ENCODE data around the gene BANF2.

Gene BANF2

DNA sequence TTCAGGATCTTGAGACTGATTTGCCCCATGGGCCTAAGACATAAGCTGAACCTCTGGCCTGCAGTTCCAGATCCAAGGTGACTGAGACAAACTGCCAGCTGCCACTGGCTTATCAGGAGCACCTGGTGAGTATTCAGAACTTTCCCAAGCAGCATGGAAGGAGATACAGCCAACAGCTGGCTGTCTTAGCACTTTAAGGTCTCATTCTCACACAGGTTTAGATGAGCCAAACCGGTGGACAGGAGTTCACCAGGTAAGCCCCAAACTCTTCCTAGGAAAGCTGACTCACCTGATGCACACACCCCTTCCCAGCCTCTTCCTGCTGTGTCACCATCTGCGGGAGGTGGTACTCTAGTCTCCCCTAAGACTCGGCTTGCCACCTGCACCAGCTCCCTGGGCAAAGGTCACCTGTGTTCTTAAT lies at the start of gene BANF2:
Gene BANF2 (plus strand): TSS at position 36 of the 421 bp plus-strand sequence. CDS start 25,060 bp downstream, outside the sequence.
- TF ChIP-seq, protein P1, sequence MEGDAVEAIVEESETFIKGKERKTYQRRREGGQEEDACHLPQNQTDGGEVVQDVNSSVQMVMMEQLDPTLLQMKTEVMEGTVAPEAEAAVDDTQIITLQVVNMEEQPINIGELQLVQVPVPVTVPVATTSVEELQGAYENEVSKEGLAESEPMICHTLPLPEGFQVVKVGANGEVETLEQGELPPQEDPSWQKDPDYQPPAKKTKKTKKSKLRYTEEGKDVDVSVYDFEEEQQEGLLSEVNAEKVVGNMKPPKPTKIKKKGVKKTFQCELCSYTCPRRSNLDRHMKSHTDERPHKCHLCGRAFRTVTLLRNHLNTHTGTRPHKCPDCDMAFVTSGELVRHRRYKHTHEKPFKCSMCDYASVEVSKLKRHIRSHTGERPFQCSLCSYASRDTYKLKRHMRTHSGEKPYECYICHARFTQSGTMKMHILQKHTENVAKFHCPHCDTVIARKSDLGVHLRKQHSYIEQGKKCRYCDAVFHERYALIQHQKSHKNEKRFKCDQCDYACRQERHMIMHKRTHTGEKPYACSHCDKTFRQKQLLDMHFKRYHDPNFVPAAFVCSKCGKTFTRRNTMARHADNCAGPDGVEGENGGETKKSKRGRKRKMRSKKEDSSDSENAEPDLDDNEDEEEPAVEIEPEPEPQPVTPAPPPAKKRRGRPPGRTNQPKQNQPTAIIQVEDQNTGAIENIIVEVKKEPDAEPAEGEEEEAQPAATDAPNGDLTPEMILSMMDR (IDR thresholded peaks at IDR 0.05): no peak

DNA sequence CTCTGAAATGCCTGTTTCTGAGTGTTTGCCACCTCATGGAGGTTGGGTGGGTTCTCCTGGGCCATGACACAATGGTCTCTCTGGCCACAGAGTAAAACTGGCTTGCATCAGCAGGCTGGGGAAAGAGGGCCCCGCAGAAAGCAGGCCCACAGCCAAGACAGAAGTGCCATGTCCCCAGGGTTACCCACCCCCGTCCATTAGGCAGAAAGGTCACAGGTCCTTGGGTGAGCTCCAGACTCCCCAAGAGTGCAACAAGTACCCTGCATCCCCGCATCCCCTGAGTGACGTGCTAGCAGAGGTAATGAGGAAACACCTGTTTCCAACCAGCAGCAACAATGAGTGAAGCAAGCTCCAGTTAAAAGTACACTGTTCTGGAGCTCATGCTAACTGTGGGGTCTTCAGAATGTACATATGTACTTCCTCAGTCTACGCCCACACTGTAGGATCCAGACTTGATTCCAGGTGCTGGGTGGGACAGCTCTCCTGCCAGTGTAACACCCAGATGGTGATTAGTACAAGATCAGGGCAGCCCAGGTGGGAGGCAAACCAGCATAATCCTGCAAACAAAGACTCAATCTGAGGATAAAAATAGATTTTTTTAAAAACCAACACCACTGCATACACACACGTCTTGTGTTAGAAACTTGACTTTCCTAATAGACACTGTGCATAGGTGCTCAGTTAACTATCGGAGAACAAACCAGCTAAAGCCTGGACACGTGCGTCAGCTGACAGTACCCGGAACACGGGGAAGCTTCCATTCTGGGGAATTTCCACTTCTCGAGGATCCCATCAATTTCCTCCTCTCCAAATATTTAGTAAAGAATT lies 49.3 kb upstream of the BANF2 start:
- TF ChIP-seq, protein P1 (IDR thresholded peaks at IDR 0.05): no peak

DNA sequence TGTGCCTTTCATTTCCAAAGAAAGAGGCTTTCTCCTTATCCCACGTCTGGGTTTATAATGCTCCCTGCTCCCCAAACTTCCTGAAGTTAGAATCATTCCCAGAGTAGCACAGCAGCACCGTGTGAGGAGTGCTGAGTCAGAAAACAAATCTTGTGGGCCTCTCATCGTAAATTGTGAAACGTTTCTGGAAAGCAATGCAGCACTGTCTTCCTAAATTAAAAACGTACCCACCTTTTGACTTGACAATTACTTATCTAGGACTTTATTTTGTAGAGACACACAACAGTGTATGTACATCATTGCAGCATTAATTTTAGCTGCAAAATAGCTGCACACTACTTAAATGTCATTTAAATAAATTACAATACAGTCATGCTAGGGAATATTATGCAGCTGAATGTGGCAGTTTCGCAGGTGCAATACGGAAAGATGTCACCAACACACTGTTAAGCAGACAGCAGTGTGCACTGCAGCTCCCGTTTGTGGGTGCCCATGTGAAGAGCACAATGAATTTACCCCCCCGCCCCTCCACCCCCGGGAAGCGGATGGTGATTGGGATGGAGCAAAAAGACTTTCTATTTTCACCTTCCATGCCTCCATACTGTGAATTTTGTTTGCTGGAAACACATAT lies 48.5 kb upstream of the BANF2 start:
- TF ChIP-seq, protein P1 (IDR thresholded peaks at IDR 0.05): no peak

DNA sequence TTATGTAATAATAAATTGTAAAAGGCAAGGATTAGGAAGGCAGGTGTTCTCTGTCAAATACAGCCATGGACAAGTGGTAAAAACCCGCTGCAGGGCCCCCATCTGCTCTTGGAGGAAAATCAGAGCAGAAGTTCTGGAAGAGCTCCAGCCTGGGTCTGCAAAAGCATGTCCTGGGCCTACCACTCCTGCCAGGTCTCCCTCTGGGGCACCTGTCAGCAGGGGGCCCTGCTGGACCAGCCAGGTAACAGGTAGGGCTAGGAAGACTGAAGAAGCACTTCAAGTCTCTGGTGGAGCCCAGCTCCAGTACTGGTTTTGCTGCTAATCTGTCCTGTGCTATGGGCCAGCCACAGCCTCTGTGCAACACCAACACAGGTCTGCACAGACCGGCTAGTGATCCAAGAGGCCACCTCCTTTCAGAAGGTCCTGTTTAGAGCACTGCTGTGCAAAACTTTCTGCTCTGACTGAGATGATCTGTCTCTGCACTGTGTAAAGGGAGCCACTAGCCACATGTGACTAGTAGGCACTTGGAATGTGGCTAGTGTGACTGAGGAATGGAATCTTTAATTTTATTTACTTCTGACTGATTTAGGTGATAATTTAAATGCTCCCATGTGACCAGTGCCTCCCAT lies 47.9 kb upstream of the BANF2 start:
- TF ChIP-seq, protein P1 (IDR thresholded peaks at IDR 0.05): peak; percentile 40

DNA sequence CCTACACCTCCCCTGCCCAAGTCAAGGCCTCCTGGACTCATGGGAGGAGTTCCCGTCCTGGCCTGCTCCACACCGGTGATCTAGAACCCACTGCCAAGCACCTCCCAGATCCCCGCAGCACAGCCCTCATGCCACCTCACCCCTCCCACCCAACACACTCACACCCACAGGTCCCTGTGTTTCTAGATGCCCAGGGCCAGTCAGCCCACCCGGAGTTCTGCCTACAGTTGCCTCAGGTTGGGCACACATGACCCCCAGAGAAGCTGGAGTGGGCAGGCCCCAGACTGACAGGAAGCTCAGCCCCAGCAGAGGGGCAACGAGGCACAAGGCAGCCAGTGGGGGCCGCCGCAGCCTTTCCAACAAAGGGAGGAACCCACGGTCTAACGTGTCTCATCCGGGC lies 47.4 kb upstream of the BANF2 start:
- TF ChIP-seq, protein P1 (IDR thresholded peaks at IDR 0.05): no peak

DNA sequence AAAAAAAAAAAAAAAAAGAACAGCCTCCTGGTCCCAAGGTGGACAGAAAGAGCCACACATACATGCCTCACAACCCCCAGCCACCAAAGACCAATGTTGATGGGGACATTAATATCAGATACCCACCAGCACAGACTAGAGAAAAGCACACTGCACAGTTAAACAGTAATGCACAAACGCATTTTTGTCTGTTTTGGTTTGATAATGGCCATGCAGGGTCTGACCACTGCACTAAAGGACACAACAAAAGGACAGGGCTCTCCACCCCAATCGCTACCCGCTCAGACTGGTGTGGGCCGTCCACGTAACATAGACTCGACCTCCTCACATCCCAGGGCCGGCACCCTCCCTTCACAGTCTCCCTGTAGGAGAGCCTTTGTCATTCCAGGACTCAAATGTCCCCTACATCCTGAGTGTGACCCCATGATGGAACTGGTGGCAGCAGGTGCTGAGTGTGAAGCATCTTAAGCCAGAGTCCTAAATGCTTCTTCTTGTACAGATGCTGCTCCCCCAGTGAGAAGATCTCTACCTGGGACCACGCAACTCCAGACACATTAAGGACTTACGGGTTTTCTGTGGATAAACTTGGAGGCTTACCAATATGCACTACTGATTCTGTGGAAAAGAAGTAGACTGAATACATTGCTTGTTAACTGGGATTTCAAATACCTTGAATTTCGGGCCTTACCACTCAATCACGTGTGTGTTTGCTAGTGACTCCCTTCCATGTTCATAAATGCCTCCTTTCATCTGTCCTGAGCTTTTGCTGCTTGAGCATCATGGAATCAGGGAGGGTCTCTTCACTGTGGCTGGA lies 45.7 kb upstream of the BANF2 start:
- TF ChIP-seq, protein P1 (IDR thresholded peaks at IDR 0.05): no peak
